ENCODE data around the gene NKRF. TPM values are rescaled to one million over a fixed set of nuclear protein-coding genes. Genes with fewer than 3 reads are reported as not detected.

The NKRF gene
- total and polyA plus RNA-seq, 2 donors (not counting 1 experiment from before 2014, with no cell fraction given): 7.9 to 16.2 TPM

DNA sequence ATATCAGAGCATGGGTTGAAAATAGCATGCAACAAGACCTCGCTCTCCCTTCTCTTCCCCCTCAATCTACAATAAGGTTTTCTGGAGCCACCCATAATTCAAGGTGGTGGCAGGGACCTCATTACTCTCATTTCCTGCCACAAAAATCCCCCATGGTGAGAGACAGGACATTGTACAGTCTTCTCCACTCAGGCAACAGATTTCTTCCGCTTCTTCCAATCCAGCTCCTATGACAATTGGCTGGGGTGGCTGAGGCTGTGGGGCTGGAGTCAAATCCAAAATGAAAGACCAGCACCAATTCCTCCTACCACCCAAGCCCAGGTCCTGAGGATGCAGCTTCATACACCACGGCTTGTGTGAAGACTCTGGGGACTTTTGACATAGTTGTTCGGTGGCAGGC, 40.3 kb upstream of the NKRF start:
- H3K27ac Mint-ChIP-seq: peak overlapping the region; percentile 88
- Histone ChIP-seq H3K79me2 (ENCODE audit: control insufficient read depth, insufficient read depth, low read length) (peaks cover 52% of the 10 kb centered on the region), H4K20me1 (ENCODE audit: control insufficient read depth, insufficient read depth, low read length, poor library complexity, severe bottlenecking) (no peaks in the 10 kb centered on the region), H2AFZ (ENCODE audit: insufficient read depth, low read depth, low read length, poor library complexity, severe bottlenecking) (no peak overlapping the region), H3K4me3 (ENCODE audit: control extremely low read depth in 1 of 5, extremely low read depth in 1 of 5, insufficient read depth in 1 of 5, low read depth in 2 of 5, low read length in 4 of 5) (no peak overlapping the region), H3K4me2 (replicated peaks; ENCODE audit: low read depth, low read length, poor library complexity, severe bottlenecking) (peak overlapping the region; percentile 13), H3K36me3 (replicated peaks in 1 of 2; ENCODE audit: control extremely low read depth in 1 of 2, control insufficient read depth in 1 of 2, extremely low read depth in 1 of 2, insufficient read depth in 2 of 2, low read length in 1 of 2) (peaks cover 3 to 61% of the 10 kb centered on the region in 2 experiments), H3K4me1 (ENCODE audit: control insufficient read depth in 2 of 2, insufficient read depth in 2 of 2, low read length in 2 of 2) (peaks cover 25 to 31% of the 10 kb centered on the region in 2 donors), H3K9ac (ENCODE audit: low read length) (no peak overlapping the region), H3K27me3 (replicated peaks in 1 of 4; ENCODE audit: control extremely low read depth in 1 of 4, control insufficient read depth in 3 of 4, insufficient read depth in 4 of 4, low read length in 3 of 4) (no peaks in the 10 kb centered on the region), H3K27ac (ENCODE audit: low read length in 2 of 2) (peak overlapping the region; percentile 10 to 72), H3K9me3 (ENCODE audit: control extremely low read depth in 1 of 3, control insufficient read depth in 2 of 3, insufficient read depth in 1 of 3, low read length in 2 of 3) (no peaks in the 10 kb centered on the region)
- H3K27me3 Mint-ChIP-seq: no peaks in the 10 kb centered on the region
- no peak for TF ChIP-seq EZH2 (IDR thresholded peaks at IDR 0.05; ENCODE audit: borderline replicate concordance, insufficient read depth, low read depth, low read length, poor library complexity, severe bottlenecking)
- TF ChIP-seq, protein P1, sequence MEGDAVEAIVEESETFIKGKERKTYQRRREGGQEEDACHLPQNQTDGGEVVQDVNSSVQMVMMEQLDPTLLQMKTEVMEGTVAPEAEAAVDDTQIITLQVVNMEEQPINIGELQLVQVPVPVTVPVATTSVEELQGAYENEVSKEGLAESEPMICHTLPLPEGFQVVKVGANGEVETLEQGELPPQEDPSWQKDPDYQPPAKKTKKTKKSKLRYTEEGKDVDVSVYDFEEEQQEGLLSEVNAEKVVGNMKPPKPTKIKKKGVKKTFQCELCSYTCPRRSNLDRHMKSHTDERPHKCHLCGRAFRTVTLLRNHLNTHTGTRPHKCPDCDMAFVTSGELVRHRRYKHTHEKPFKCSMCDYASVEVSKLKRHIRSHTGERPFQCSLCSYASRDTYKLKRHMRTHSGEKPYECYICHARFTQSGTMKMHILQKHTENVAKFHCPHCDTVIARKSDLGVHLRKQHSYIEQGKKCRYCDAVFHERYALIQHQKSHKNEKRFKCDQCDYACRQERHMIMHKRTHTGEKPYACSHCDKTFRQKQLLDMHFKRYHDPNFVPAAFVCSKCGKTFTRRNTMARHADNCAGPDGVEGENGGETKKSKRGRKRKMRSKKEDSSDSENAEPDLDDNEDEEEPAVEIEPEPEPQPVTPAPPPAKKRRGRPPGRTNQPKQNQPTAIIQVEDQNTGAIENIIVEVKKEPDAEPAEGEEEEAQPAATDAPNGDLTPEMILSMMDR (IDR thresholded peaks at IDR 0.05): no peak
- peak overlapping the region; percentile 44 for H3K4me3 Mint-ChIP-seq
- H3K9me3 Mint-ChIP-seq (ENCODE audit: insufficient read depth): no peaks in the 10 kb centered on the region
- 38% methylated on average over 1 of the region's 4 CpGs for WGBS (ENCODE audit: insufficient coverage)
- DNase-seq: peak; percentile 32
- no peak for ATAC-seq (ENCODE audit: low read depth)
- intact Hi-C loops (cut with micrococcal nuclease): no loop called here
- ChIA-PET CTCF (interaction anchor here (0.7 to 1.0 kb wide), 3 partner anchors 11 to 83 kb away, joined by 3 read pairs; no protein-coding TSS in a partner anchor), POLR2A (no interaction called here)
- peaks cover 26% of the 10 kb centered on the region for H3K4me1 Mint-ChIP-seq

DNA sequence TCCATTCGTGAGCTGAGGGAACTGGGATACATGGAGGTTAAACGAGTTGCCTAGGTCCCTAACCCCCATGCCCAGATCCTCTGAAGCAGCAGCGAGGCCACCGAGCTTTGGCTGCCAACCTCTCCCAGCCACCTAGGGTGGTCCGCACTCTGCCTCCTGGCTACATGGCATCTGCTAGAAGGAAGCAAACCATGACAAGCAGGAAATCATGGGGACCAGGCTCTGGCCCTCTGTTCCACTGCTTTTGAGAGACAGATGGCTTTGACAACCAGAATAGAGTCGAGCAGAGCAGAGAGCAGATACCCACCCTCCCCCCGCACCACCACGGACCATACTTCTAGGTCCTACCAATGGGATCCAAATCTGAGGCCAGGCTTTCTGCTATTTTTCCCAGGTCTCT, 37.5 kb upstream of the NKRF start:
- Mint-ChIP-seq H3K9me3 (ENCODE audit: insufficient read depth) (no peaks in the 10 kb centered on the region), H3K4me1 (peaks cover 41% of the 10 kb centered on the region), H3K27me3 (no peaks in the 10 kb centered on the region), H3K27ac (no peak overlapping the region), H3K4me3 (no peak overlapping the region)
- Histone ChIP-seq H3K4me2 (replicated peaks; ENCODE audit: low read depth, low read length, poor library complexity, severe bottlenecking) (no peak overlapping the region), H2AFZ (ENCODE audit: insufficient read depth, low read depth, low read length, poor library complexity, severe bottlenecking) (no peak overlapping the region), H3K9me3 (ENCODE audit: control extremely low read depth in 1 of 3, control insufficient read depth in 2 of 3, insufficient read depth in 1 of 3, low read length in 2 of 3) (no peaks in the 10 kb centered on the region), H3K4me3 (ENCODE audit: control extremely low read depth in 1 of 5, extremely low read depth in 1 of 5, insufficient read depth in 1 of 5, low read depth in 2 of 5, low read length in 4 of 5) (no peak overlapping the region), H3K27ac (ENCODE audit: low read length in 2 of 2) (no peak overlapping the region), H3K9ac (ENCODE audit: low read length) (no peak overlapping the region), H4K20me1 (ENCODE audit: control insufficient read depth, insufficient read depth, low read length, poor library complexity, severe bottlenecking) (no peaks in the 10 kb centered on the region), H3K36me3 (replicated peaks in 1 of 2; ENCODE audit: control extremely low read depth in 1 of 2, control insufficient read depth in 1 of 2, extremely low read depth in 1 of 2, insufficient read depth in 2 of 2, low read length in 1 of 2) (peaks cover 0 to 61% of the 10 kb centered on the region in 2 experiments), H3K4me1 (ENCODE audit: control insufficient read depth in 2 of 2, insufficient read depth in 2 of 2, low read length in 2 of 2) (peaks cover 32 to 36% of the 10 kb centered on the region in 2 donors), H3K27me3 (replicated peaks in 1 of 4; ENCODE audit: control extremely low read depth in 1 of 4, control insufficient read depth in 3 of 4, insufficient read depth in 4 of 4, low read length in 3 of 4) (no peaks in the 10 kb centered on the region), H3K79me2 (ENCODE audit: control insufficient read depth, insufficient read depth, low read length) (peaks cover 33% of the 10 kb centered on the region)
- intact Hi-C loops (cut with micrococcal nuclease): no loop called here
- ATAC-seq (ENCODE audit: low read depth): no peak
- DNase-seq: no peak
- POLR2A ChIA-PET: no interaction called here
- CTCF ChIA-PET: interaction anchor here (0.7 kb wide), 1 partner anchor 39 kb away, joined by 3 read pairs; no protein-coding TSS in a partner anchor
- no peak for TF ChIP-seq EZH2 (IDR thresholded peaks at IDR 0.05; ENCODE audit: borderline replicate concordance, insufficient read depth, low read depth, low read length, poor library complexity, severe bottlenecking)
- TF ChIP-seq, protein P1 (IDR thresholded peaks at IDR 0.05): no peak
- 92% methylated on average over 4 of the region's 8 CpGs for WGBS (ENCODE audit: insufficient coverage)
